ENCODE measurements around the gene FBXO9. TPM values are rescaled to one million over a fixed set of nuclear protein-coding genes. Genes with fewer than 3 reads are reported as not detected.

FBXO9 gene
- total RNA-seq, 3 donors from 2014 or later, result 58.9 to 88.5 (median 68.5) TPM

DNA sequence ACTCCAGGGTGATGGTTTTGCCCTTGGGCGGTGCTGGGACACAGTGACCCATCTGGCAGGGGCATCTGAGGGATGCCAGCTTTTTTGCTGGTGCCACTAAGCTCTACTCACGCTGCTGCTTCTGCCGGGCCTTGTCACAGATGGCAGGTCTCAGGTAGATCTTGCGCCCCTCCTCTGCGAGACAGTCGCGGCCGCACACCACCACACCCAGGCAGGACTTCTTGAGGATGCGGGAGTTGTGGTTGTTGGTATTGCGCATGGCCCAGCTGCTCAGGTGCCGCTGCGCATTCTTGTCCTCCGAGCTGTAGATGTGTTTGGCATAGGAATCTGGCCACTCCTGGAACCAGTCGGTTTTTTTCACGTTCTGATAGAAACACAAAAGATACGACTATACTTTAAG lies 68.8 kb downstream of the FBXO9 start:
- no peak overlapping the region for H3K4me3 ChIP-seq
- no peaks in the 10 kb centered on the region for H3K36me3 ChIP-seq
- H3K27ac ChIP-seq, result no peak overlapping the region
- H3K9me3 ChIP-seq, result no peaks in the 10 kb centered on the region
- H3K4me1 ChIP-seq, result no peaks in the 10 kb centered on the region
- H3K27me3 ChIP-seq, result no peaks in the 10 kb centered on the region
- DNase-seq (ENCODE audit: low spot score in 2 of 2), result no peak
- intact Hi-C loops (cut with DNase I; ENCODE audit: low total_unique reads), result no loop called here
- TF ChIP-seq, protein P1, sequence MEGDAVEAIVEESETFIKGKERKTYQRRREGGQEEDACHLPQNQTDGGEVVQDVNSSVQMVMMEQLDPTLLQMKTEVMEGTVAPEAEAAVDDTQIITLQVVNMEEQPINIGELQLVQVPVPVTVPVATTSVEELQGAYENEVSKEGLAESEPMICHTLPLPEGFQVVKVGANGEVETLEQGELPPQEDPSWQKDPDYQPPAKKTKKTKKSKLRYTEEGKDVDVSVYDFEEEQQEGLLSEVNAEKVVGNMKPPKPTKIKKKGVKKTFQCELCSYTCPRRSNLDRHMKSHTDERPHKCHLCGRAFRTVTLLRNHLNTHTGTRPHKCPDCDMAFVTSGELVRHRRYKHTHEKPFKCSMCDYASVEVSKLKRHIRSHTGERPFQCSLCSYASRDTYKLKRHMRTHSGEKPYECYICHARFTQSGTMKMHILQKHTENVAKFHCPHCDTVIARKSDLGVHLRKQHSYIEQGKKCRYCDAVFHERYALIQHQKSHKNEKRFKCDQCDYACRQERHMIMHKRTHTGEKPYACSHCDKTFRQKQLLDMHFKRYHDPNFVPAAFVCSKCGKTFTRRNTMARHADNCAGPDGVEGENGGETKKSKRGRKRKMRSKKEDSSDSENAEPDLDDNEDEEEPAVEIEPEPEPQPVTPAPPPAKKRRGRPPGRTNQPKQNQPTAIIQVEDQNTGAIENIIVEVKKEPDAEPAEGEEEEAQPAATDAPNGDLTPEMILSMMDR (IDR thresholded peaks at IDR 0.05), result no peak
- TF ChIP-seq POLR2AphosphoS5 (IDR thresholded peaks at IDR 0.05) (no peak), POLR2A (IDR thresholded peaks at IDR 0.05) (no peak)

DNA sequence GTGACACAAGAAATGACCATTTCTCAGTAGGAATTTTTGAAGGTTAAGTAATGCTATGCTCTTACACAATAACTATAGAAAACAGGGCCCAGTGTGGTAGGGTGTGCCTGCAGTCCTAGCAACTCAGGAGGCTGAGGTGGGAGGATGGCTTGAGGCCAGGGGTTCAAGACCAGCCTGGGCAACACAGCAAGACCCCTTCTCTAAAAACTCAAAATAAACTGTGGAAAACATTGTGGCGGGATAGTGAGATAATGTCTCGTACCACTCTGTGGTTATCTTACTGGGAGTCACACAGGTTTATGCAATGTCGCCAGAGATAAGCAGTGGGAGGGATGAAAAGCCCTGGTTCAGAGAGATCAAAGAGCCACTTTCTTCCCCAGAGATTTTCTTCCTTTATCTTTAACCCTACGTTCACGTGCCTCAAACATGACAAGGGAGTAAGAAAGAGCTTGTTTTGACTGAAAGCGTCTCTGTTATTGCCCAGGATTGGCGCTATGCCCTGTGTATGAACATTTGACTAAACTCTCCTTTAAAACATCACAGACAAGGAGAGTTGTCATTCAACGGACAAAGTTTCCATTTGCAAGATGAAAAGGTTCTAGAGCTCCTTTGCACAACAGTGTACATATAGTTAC lies 69.5 kb downstream of the FBXO9 start:
- no peaks in the 10 kb centered on the region for H3K4me1 ChIP-seq
- no peak for TF ChIP-seq POLR2AphosphoS5 (IDR thresholded peaks at IDR 0.05)
- no peak for TF ChIP-seq POLR2A (IDR thresholded peaks at IDR 0.05)
- no peak overlapping the region for H3K27ac ChIP-seq
- H3K27me3 ChIP-seq, result no peaks in the 10 kb centered on the region
- H3K4me3 ChIP-seq, result no peak overlapping the region
- DNase-seq (ENCODE audit: low spot score in 2 of 2), result no peak
- intact Hi-C loops (cut with DNase I; ENCODE audit: low total_unique reads), result no loop called here
- no peaks in the 10 kb centered on the region for H3K36me3 ChIP-seq
- no peaks in the 10 kb centered on the region for H3K9me3 ChIP-seq

DNA sequence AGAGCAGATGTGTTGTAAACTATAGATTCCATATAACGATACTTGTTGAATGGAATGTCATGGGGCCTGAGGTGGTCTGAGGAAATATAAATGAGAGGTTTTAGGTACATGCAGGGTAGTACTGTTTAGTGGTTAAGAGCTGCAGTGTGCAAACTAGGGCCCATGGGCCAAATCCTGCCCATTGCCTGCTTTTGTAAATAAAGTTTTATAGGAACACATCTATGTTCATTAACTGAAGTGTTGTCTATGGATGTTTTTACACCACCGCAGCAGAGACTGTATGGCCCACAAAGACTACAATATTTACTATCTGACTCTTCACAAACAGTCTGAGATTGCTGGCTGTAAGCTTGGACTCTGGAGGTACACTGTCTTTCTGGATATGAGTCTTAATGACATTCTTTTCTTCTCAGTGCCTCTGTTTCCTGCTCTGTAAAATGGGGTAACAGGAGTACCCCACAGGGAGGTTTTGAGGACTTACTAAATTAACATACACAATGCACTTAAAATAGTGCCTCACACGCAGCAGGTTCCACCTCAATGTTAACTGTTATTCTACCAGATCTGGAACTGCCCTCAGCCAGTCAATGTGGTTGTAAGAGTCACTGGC lies 70.9 kb downstream of the FBXO9 start:
- H3K27me3 ChIP-seq, result no peaks in the 10 kb centered on the region
- no peak overlapping the region for H3K27ac ChIP-seq
- TF ChIP-seq POLR2AphosphoS5 (IDR thresholded peaks at IDR 0.05) (no peak), POLR2A (IDR thresholded peaks at IDR 0.05) (no peak)
- TF ChIP-seq, protein P1 (IDR thresholded peaks at IDR 0.05), result no peak
- no peaks in the 10 kb centered on the region for H3K36me3 ChIP-seq
- DNase-seq (ENCODE audit: low spot score in 2 of 2), result no peak
- no peaks in the 10 kb centered on the region for H3K9me3 ChIP-seq
- intact Hi-C loops (cut with DNase I; ENCODE audit: low total_unique reads), result no loop called here
- H3K4me3 ChIP-seq, result no peak overlapping the region
- no peaks in the 10 kb centered on the region for H3K4me1 ChIP-seq

DNA sequence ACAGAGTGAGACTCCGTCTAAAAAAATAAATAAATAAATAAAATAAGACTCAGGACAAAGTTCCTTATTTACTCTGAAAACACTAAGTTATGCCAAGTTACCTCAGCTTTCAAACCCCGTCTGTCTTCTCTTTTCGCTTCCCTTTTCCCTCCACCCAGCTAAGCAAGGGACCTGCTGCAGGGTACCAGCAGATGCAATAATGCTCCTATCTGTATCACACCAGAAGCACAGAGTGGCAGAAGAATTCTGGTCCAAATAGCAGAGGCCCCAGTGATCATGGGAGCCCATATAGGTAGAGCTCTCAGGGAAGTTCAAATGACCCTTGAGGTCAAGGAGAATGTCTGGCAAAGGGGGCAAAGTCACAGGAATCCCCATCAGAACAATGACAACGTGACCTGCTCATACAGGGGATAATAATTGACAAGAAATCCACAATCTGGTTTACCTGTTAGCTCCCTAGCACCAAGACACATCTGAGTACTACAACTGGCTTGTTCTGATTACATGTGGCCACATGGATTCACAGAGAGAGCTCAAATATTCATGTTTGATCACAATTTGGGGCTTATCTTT lies 74.7 kb downstream of the FBXO9 start:
- Histone ChIP-seq H3K27me3 (no peaks in the 10 kb centered on the region), H3K4me1 (no peaks in the 10 kb centered on the region)

DNA sequence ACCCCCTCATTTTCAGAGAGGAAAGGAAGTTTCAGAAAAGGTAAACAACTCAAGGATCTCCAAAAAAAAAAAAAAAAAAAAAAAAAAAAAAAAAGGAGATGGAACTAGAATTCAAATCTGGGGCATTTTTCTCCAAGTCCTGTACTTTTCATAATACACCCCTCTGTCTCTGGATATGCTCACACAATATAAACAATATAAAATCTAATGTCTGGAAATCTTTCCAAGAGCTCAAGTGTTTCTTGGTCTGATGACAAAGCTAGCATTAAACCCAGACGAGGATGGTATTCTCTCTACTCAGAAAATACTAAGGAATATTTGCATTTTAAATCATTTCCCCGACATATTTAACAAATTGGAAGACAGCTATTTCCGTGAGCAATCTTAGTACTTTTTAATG lies 77.6 kb downstream of the FBXO9 start:
- no peaks in the 10 kb centered on the region for H3K27me3 ChIP-seq
- no peak for DNase-seq (ENCODE audit: low spot score in 2 of 2)
- no peak overlapping the region for H3K27ac ChIP-seq
- no peak overlapping the region for H3K4me3 ChIP-seq
- intact Hi-C loops (cut with DNase I; ENCODE audit: low total_unique reads), result no loop called here
- H3K9me3 ChIP-seq, result no peaks in the 10 kb centered on the region
- H3K4me1 ChIP-seq, result no peaks in the 10 kb centered on the region
- TF ChIP-seq POLR2AphosphoS5 (IDR thresholded peaks at IDR 0.05) (no peak), POLR2A (IDR thresholded peaks at IDR 0.05) (no peak)
- TF ChIP-seq, protein P1 (IDR thresholded peaks at IDR 0.05), result no peak
- H3K36me3 ChIP-seq, result no peaks in the 10 kb centered on the region

More for the DNA sequence above, 74.7 kb downstream of the FBXO9 start:
- Histone ChIP-seq H3K4me3 (no peak overlapping the region), H3K36me3 (no peaks in the 10 kb centered on the region), H3K9me3 (no peaks in the 10 kb centered on the region), H3K27ac (no peak overlapping the region)
- intact Hi-C loops (cut with DNase I; ENCODE audit: low total_unique reads), result no loop called here
- no peak for DNase-seq (ENCODE audit: low spot score in 2 of 2)
- no peak for TF ChIP-seq POLR2AphosphoS5 (IDR thresholded peaks at IDR 0.05)
- TF ChIP-seq POLR2A (IDR thresholded peaks at IDR 0.05), result no peak
- TF ChIP-seq, protein P1 (IDR thresholded peaks at IDR 0.05), result no peak

Measured in breast epithelium (tissue), 4 donors.